ENCODE results near the gene PSMG4.

PSMG4 gene

GRCh38 chr6:3213334-3213695 is 45.4 kb upstream of the PSMG4 start:
- Histone ChIP-seq H3K4me3 (ENCODE audit: low read depth, low read length) (no peak overlapping the region), H3K9me3 (ENCODE audit: severe bottlenecking) (no peaks in the 10 kb centered on the region), H3K27me3 (ENCODE audit: insufficient read depth, low read depth, severe bottlenecking) (no peaks in the 10 kb centered on the region), H3K27ac (no peak overlapping the region), H3K36me3 (no peaks in the 10 kb centered on the region)
- TF ChIP-seq CTCF (IDR thresholded peaks at IDR 0.05; ENCODE audit: low read depth, low read length) = no peak
- no peak for DNase-seq

- DNase-seq = no peak
- TF ChIP-seq CTCF (IDR thresholded peaks at IDR 0.05; ENCODE audit: low read depth, low read length) = no peak
- Histone ChIP-seq H3K36me3 (no peaks in the 10 kb centered on the region), H3K9me3 (ENCODE audit: severe bottlenecking) (no peaks in the 10 kb centered on the region), H3K4me3 (ENCODE audit: low read depth, low read length) (no peak overlapping the region), H3K27ac (no peak overlapping the region), H3K27me3 (ENCODE audit: insufficient read depth, low read depth, severe bottlenecking) (no peaks in the 10 kb centered on the region)
These were observed 43.8 kb upstream of the PSMG4 start for GRCh38 chr6:3214898-3215297.

GRCh38 chr6:3217286-3217685 is 41.5 kb upstream of the PSMG4 start:
- Histone ChIP-seq H3K4me3 (ENCODE audit: low read depth, low read length) (no peak overlapping the region), H3K36me3 (no peaks in the 10 kb centered on the region), H3K27me3 (ENCODE audit: insufficient read depth, low read depth, severe bottlenecking) (no peaks in the 10 kb centered on the region), H3K27ac (no peak overlapping the region), H3K9me3 (ENCODE audit: severe bottlenecking) (no peaks in the 10 kb centered on the region)
- no peak for TF ChIP-seq CTCF (IDR thresholded peaks at IDR 0.05; ENCODE audit: low read depth, low read length)
- no peak for DNase-seq

GRCh38 chr6:3218266-3218665 is 40.5 kb upstream of the PSMG4 start:
- no peaks in the 10 kb centered on the region for H3K27me3 ChIP-seq (ENCODE audit: insufficient read depth, low read depth, severe bottlenecking)
- no peak overlapping the region for H3K4me3 ChIP-seq (ENCODE audit: low read depth, low read length)
- H3K36me3 ChIP-seq = no peaks in the 10 kb centered on the region
- H3K27ac ChIP-seq = no peak overlapping the region
- DNase-seq = no peak
- H3K9me3 ChIP-seq (ENCODE audit: severe bottlenecking) = no peaks in the 10 kb centered on the region
- TF ChIP-seq CTCF (IDR thresholded peaks at IDR 0.05; ENCODE audit: low read depth, low read length) = no peak

- H3K36me3 ChIP-seq = peaks cover 12% of the 10 kb centered on the region
- no peak overlapping the region for H3K4me3 ChIP-seq (ENCODE audit: low read depth, low read length)
- H3K9me3 ChIP-seq (ENCODE audit: severe bottlenecking) = no peaks in the 10 kb centered on the region
- no peak overlapping the region for H3K27ac ChIP-seq
- DNase-seq = no peak
- H3K27me3 ChIP-seq (ENCODE audit: insufficient read depth, low read depth, severe bottlenecking) = no peaks in the 10 kb centered on the region
- no peak for TF ChIP-seq CTCF (IDR thresholded peaks at IDR 0.05; ENCODE audit: low read depth, low read length)
These were observed 38.4 kb upstream of the PSMG4 start for GRCh38 chr6:3220366-3220765.

- no peak for TF ChIP-seq CTCF (IDR thresholded peaks at IDR 0.05; ENCODE audit: low read depth, low read length)
- Histone ChIP-seq H3K9me3 (ENCODE audit: severe bottlenecking) (no peaks in the 10 kb centered on the region), H3K27ac (no peak overlapping the region), H3K4me3 (ENCODE audit: low read depth, low read length) (no peak overlapping the region), H3K36me3 (peaks cover 19% of the 10 kb centered on the region), H3K27me3 (ENCODE audit: insufficient read depth, low read depth, severe bottlenecking) (no peaks in the 10 kb centered on the region)
- no peak for DNase-seq
These were observed 37.2 kb upstream of the PSMG4 start for GRCh38 chr6:3221578-3221977.
